ENCODE results near the gene OR9A4.

OR9A4 gene

GRCh38 chr7:141941075-141941474 is 24.9 kb downstream of the OR9A4 start:
- Histone ChIP-seq H3K27ac (ENCODE audit: low read length) (no peak overlapping the region), H3K9me3 (ENCODE audit: insufficient read depth, low read length, severe bottlenecking) (peaks cover 3% of the 10 kb centered on the region), H3K4me3 (ENCODE audit: low read depth in 1 of 2, low read length in 2 of 2) (no peak overlapping the region), H3K36me3 (ENCODE audit: insufficient read depth, low read length) (no peaks in the 10 kb centered on the region), H3K4me1 (ENCODE audit: insufficient read depth, low read length) (no peaks in the 10 kb centered on the region), H3K9ac (ENCODE audit: low read depth, low read length) (no peak overlapping the region), H2AFZ (ENCODE audit: low read depth, low read length) (no peak overlapping the region), H3K4me2 (ENCODE audit: insufficient read depth, low read length) (no peak overlapping the region), H4K20me1 (ENCODE audit: insufficient read depth, low read length) (no peaks in the 10 kb centered on the region), H3K79me2 (ENCODE audit: insufficient read depth, low read length) (no peaks in the 10 kb centered on the region), H3K27me3 (ENCODE audit: insufficient read depth, low read length, poor library complexity) (peaks cover 1% of the 10 kb centered on the region)
- DNase-seq (no peak), ATAC-seq (ENCODE audit: insufficient read depth, low read depth) (no peak)
- no peak for TF ChIP-seq EZH2 (IDR thresholded peaks at IDR 0.05; ENCODE audit: borderline replicate concordance, low read depth, low read length, severe bottlenecking)
- TF ChIP-seq CTCF (IDR thresholded peaks at IDR 0.05; ENCODE audit: borderline replicate concordance, extremely low read depth, low read length, poor library complexity, severe bottlenecking), result no peak

GRCh38 chr7:141943846-141944245 is 27.6 kb downstream of the OR9A4 start:
- H3K79me2 ChIP-seq (ENCODE audit: insufficient read depth, low read length), result no peaks in the 10 kb centered on the region
- no peaks in the 10 kb centered on the region for H3K4me1 ChIP-seq (ENCODE audit: insufficient read depth, low read length)
- no peak overlapping the region for H3K4me2 ChIP-seq (ENCODE audit: insufficient read depth, low read length)
- H4K20me1 ChIP-seq (ENCODE audit: insufficient read depth, low read length), result no peaks in the 10 kb centered on the region
- no peak overlapping the region for H2AFZ ChIP-seq (ENCODE audit: low read depth, low read length)
- ATAC-seq (ENCODE audit: insufficient read depth, low read depth), result no peak
- no peak overlapping the region for H3K9ac ChIP-seq (ENCODE audit: low read depth, low read length)
- H3K9me3 ChIP-seq (ENCODE audit: insufficient read depth, low read length, severe bottlenecking), result peaks cover 3% of the 10 kb centered on the region
- H3K4me3 ChIP-seq (ENCODE audit: low read depth in 1 of 2, low read length in 2 of 2), result no peak overlapping the region
- no peaks in the 10 kb centered on the region for H3K36me3 ChIP-seq (ENCODE audit: insufficient read depth, low read length)
- no peak for DNase-seq
- H3K27me3 ChIP-seq (ENCODE audit: insufficient read depth, low read length, poor library complexity), result peaks cover 4% of the 10 kb centered on the region
- H3K27ac ChIP-seq (ENCODE audit: low read length), result no peak overlapping the region
- no peak for TF ChIP-seq CTCF (IDR thresholded peaks at IDR 0.05; ENCODE audit: borderline replicate concordance, extremely low read depth, low read length, poor library complexity, severe bottlenecking)
- TF ChIP-seq EZH2 (IDR thresholded peaks at IDR 0.05; ENCODE audit: borderline replicate concordance, low read depth, low read length, severe bottlenecking), result no peak

GRCh38 chr7:141944811-141945210 is 28.6 kb downstream of the OR9A4 start:
- Histone ChIP-seq H3K27ac (ENCODE audit: low read length) (no peak overlapping the region), H4K20me1 (ENCODE audit: insufficient read depth, low read length) (no peaks in the 10 kb centered on the region), H3K36me3 (ENCODE audit: insufficient read depth, low read length) (no peaks in the 10 kb centered on the region), H3K9ac (ENCODE audit: low read depth, low read length) (no peak overlapping the region), H3K4me2 (ENCODE audit: insufficient read depth, low read length) (no peak overlapping the region), H3K4me1 (ENCODE audit: insufficient read depth, low read length) (no peaks in the 10 kb centered on the region), H3K27me3 (ENCODE audit: insufficient read depth, low read length, poor library complexity) (peaks cover 4% of the 10 kb centered on the region), H2AFZ (ENCODE audit: low read depth, low read length) (no peak overlapping the region), H3K4me3 (ENCODE audit: low read depth in 1 of 2, low read length in 2 of 2) (no peak overlapping the region), H3K79me2 (ENCODE audit: insufficient read depth, low read length) (no peaks in the 10 kb centered on the region), H3K9me3 (ENCODE audit: insufficient read depth, low read length, severe bottlenecking) (peaks cover 3% of the 10 kb centered on the region)
- TF ChIP-seq EZH2 (IDR thresholded peaks at IDR 0.05; ENCODE audit: borderline replicate concordance, low read depth, low read length, severe bottlenecking), result no peak
- TF ChIP-seq CTCF (IDR thresholded peaks at IDR 0.05; ENCODE audit: borderline replicate concordance, extremely low read depth, low read length, poor library complexity, severe bottlenecking), result no peak
- ATAC-seq (ENCODE audit: insufficient read depth, low read depth) (no peak), DNase-seq (no peak)

GRCh38 chr7:141945356-141945755 is 29.2 kb downstream of the OR9A4 start:
- no peak for DNase-seq

More at GRCh38 chr7:141945356-141945755, 29.2 kb downstream of the OR9A4 start:
- Histone ChIP-seq H3K9me3 (ENCODE audit: insufficient read depth, low read length, severe bottlenecking) (peaks cover 3% of the 10 kb centered on the region), H3K9ac (ENCODE audit: low read depth, low read length) (no peak overlapping the region), H3K27ac (ENCODE audit: low read length) (no peak overlapping the region), H4K20me1 (ENCODE audit: insufficient read depth, low read length) (no peaks in the 10 kb centered on the region), H3K27me3 (ENCODE audit: insufficient read depth, low read length, poor library complexity) (peaks cover 4% of the 10 kb centered on the region), H2AFZ (ENCODE audit: low read depth, low read length) (no peak overlapping the region), H3K36me3 (ENCODE audit: insufficient read depth, low read length) (no peaks in the 10 kb centered on the region), H3K79me2 (ENCODE audit: insufficient read depth, low read length) (no peaks in the 10 kb centered on the region), H3K4me3 (ENCODE audit: low read depth in 1 of 2, low read length in 2 of 2) (no peak overlapping the region), H3K4me2 (ENCODE audit: insufficient read depth, low read length) (no peak overlapping the region), H3K4me1 (ENCODE audit: insufficient read depth, low read length) (no peaks in the 10 kb centered on the region)
- ATAC-seq (ENCODE audit: insufficient read depth, low read depth), result no peak
- TF ChIP-seq EZH2 (IDR thresholded peaks at IDR 0.05; ENCODE audit: borderline replicate concordance, low read depth, low read length, severe bottlenecking) (no peak), CTCF (IDR thresholded peaks at IDR 0.05; ENCODE audit: borderline replicate concordance, extremely low read depth, low read length, poor library complexity, severe bottlenecking) (no peak)
